Loucy (cell line): Measurements from ENCODE around the gene RAB8B.

Experiments
- EZH2phosphoT487 ChIP-seq: fragments of 200-600 bp; IDR thresholded peaks from 2 replicates; pipeline ENCODE4 v1.6.1; 2018; ENCODE audit warnings: antibody characterized with exemption, mild to moderate bottlenecking, moderate library complexity, borderline replicate concordance
- TF ChIP-seq, protein P1 (sequence below): fragments of 200-600 bp; sonication (generic); conservative IDR thresholded peaks from 2 replicates; pipeline ENCODE4 v1.5.1; 2014; ENCODE audit warnings: mild to moderate bottlenecking, antibody characterized with exemption, low read length

DNA sequence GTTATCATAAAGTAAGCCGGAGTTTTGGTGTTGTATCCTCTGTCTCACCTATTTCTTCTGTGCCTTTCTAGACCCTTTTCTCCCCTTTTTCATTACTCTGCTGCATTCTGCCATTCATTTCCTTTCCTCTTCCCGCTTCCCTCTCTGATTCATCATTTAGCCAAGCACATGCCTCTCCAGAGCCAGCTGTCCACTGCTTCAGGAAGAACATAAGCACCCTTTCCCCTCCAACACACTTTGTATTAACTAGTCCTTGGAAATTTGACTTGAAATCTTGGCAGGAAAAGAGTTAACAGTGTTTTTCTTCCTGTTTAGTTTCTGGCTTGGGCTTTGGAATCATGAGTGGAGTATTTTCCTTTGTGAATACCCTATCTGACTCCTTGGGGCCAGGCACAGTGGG, 97.7 kb downstream of the RAB8B start:
- TF ChIP-seq, protein P1, sequence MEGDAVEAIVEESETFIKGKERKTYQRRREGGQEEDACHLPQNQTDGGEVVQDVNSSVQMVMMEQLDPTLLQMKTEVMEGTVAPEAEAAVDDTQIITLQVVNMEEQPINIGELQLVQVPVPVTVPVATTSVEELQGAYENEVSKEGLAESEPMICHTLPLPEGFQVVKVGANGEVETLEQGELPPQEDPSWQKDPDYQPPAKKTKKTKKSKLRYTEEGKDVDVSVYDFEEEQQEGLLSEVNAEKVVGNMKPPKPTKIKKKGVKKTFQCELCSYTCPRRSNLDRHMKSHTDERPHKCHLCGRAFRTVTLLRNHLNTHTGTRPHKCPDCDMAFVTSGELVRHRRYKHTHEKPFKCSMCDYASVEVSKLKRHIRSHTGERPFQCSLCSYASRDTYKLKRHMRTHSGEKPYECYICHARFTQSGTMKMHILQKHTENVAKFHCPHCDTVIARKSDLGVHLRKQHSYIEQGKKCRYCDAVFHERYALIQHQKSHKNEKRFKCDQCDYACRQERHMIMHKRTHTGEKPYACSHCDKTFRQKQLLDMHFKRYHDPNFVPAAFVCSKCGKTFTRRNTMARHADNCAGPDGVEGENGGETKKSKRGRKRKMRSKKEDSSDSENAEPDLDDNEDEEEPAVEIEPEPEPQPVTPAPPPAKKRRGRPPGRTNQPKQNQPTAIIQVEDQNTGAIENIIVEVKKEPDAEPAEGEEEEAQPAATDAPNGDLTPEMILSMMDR: no peak
- no peak for TF ChIP-seq EZH2phosphoT487
